ENCODE results near the gene MYH11.

- TF ChIP-seq CTCF (IDR thresholded peaks at IDR 0.05 in 4 of 5, conservative IDR thresholded peaks at IDR 0.05 in 1 of 5) (peak; percentile 22 to 48 (median 38)), POLR2A (IDR thresholded peaks at IDR 0.05) (peak; percentile 74 to 75)
Observed at GRCh38 chr16:15888072-15888976, 31.5 kb upstream of the MYH11 start, which contains the start of gene CEP20.

Data from gastrocnemius medialis (tissue), 4 donors.